ENCODE data around the gene ERMP1. TPM values are rescaled to one million over a fixed set of nuclear protein-coding genes. Genes with fewer than 3 reads are reported as not detected.

ERMP1 gene
- total and polyA plus RNA-seq, 2 donors from 2014 or later, result 34.4 to 89.6 TPM

DNA sequence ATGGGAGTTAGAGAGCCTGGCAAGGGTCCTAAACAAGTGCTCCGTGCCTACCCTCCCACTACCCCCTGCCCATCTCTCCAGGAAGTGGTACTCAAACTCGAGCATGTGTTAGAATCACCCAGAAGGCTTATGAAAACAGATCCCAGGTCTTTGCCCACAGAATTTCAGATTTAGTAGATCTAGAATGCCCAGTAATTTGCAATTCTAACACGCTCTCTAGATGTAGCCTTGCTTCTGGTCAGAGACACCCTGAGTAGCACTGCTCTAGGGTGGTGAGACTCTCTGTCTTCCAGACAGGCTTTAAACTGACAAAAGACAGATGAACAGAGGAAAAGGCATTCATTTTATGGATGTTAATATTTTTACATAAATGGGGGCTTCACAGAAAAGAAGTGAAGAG lies 20.7 kb upstream of the ERMP1 start:
- TF ChIP-seq, protein P1, sequence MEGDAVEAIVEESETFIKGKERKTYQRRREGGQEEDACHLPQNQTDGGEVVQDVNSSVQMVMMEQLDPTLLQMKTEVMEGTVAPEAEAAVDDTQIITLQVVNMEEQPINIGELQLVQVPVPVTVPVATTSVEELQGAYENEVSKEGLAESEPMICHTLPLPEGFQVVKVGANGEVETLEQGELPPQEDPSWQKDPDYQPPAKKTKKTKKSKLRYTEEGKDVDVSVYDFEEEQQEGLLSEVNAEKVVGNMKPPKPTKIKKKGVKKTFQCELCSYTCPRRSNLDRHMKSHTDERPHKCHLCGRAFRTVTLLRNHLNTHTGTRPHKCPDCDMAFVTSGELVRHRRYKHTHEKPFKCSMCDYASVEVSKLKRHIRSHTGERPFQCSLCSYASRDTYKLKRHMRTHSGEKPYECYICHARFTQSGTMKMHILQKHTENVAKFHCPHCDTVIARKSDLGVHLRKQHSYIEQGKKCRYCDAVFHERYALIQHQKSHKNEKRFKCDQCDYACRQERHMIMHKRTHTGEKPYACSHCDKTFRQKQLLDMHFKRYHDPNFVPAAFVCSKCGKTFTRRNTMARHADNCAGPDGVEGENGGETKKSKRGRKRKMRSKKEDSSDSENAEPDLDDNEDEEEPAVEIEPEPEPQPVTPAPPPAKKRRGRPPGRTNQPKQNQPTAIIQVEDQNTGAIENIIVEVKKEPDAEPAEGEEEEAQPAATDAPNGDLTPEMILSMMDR (IDR thresholded peaks at IDR 0.05; ENCODE audit: borderline replicate concordance, extremely low read depth, insufficient read depth), result no peak
- DNase-seq, result no peak
- no peaks in the 10 kb centered on the region for H3K36me3 ChIP-seq (ENCODE audit: control insufficient read depth in 2 of 3, insufficient read depth in 3 of 3, low read length in 3 of 3)
- no peak overlapping the region for H3K27ac ChIP-seq (ENCODE audit: low read depth in 2 of 2, low read length in 2 of 2)
- no peaks in the 10 kb centered on the region for H3K4me1 ChIP-seq (ENCODE audit: control insufficient read depth in 2 of 3, insufficient read depth in 2 of 3, low read depth in 1 of 3, low read length in 3 of 3)
- no peaks in the 10 kb centered on the region for H3K9me3 ChIP-seq (ENCODE audit: control insufficient read depth in 2 of 3, insufficient read depth in 1 of 3, low read length in 3 of 3)
- H3K9ac ChIP-seq (ENCODE audit: low read length in 3 of 3), result no peak overlapping the region
- H3K4me3 ChIP-seq (ENCODE audit: low read length in 3 of 3), result no peak overlapping the region
- no peak for FAIRE-seq
- intact Hi-C loops (cut with DNase I), result no loop called here
- H3K27me3 ChIP-seq (ENCODE audit: control insufficient read depth, insufficient read depth, low read length), result no peaks in the 10 kb centered on the region

GRCh38 chr9:5852987-5853386 lies 20.1 kb upstream of the ERMP1 start:
- H3K4me1 ChIP-seq (ENCODE audit: control insufficient read depth in 2 of 3, insufficient read depth in 2 of 3, low read depth in 1 of 3, low read length in 3 of 3), result no peaks in the 10 kb centered on the region
- H3K27ac ChIP-seq (ENCODE audit: low read depth in 2 of 2, low read length in 2 of 2), result no peak overlapping the region
- FAIRE-seq, result no peak
- H3K27me3 ChIP-seq (ENCODE audit: control insufficient read depth, insufficient read depth, low read length), result no peaks in the 10 kb centered on the region
- peak in 2 of 5 donors; percentile 41 to 43 for DNase-seq
- no peak overlapping the region for H3K4me3 ChIP-seq (ENCODE audit: low read length in 3 of 3)
- no peaks in the 10 kb centered on the region for H3K36me3 ChIP-seq (ENCODE audit: control insufficient read depth in 2 of 3, insufficient read depth in 3 of 3, low read length in 3 of 3)
- no peak overlapping the region for H3K9ac ChIP-seq (ENCODE audit: low read length in 3 of 3)
- TF ChIP-seq, protein P1 (IDR thresholded peaks at IDR 0.05; ENCODE audit: borderline replicate concordance, extremely low read depth, insufficient read depth), result no peak
- intact Hi-C loops (cut with DNase I), result no loop called here
- H3K9me3 ChIP-seq (ENCODE audit: control insufficient read depth in 2 of 3, insufficient read depth in 1 of 3, low read length in 3 of 3), result no peaks in the 10 kb centered on the region

DNA sequence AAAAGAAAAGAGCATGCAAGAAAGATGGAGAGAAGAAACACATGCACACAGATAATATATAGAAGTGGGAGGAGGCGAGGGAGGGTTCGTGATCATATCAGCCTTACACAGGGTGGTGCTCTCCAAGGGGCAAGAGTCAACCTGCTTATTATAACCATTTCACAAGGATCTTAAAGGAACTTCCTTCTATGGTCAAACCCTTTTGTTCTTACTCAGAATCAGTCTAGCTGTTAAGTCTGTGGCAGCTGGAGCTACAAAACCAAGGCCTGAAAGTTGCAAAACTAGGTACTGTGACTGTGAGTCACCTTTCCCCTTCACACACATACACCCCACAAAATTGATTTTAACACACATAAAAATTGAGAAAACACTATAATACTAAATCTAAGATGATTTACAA lies 18.5 kb upstream of the ERMP1 start:
- no peak overlapping the region for H3K4me3 ChIP-seq (ENCODE audit: low read length in 3 of 3)
- no peaks in the 10 kb centered on the region for H3K36me3 ChIP-seq (ENCODE audit: control insufficient read depth in 2 of 3, insufficient read depth in 3 of 3, low read length in 3 of 3)
- TF ChIP-seq, protein P1 (IDR thresholded peaks at IDR 0.05; ENCODE audit: borderline replicate concordance, extremely low read depth, insufficient read depth), result no peak
- no peaks in the 10 kb centered on the region for H3K9me3 ChIP-seq (ENCODE audit: control insufficient read depth in 2 of 3, insufficient read depth in 1 of 3, low read length in 3 of 3)
- H3K27ac ChIP-seq (ENCODE audit: low read depth in 2 of 2, low read length in 2 of 2), result no peak overlapping the region
- intact Hi-C loops (cut with DNase I), result no loop called here
- no peak for FAIRE-seq
- H3K27me3 ChIP-seq (ENCODE audit: control insufficient read depth, insufficient read depth, low read length), result no peaks in the 10 kb centered on the region
- peaks cover 0 to 4% (median 0%) of the 10 kb centered on the region in 3 donors for H3K4me1 ChIP-seq (ENCODE audit: control insufficient read depth in 2 of 3, insufficient read depth in 2 of 3, low read depth in 1 of 3, low read length in 3 of 3)
- H3K9ac ChIP-seq (ENCODE audit: low read length in 3 of 3), result no peak overlapping the region
- no peak for DNase-seq

GRCh38 chr9:5850724-5851122 lies 17.8 kb upstream of the ERMP1 start:
- TF ChIP-seq, protein P1 (IDR thresholded peaks at IDR 0.05; ENCODE audit: borderline replicate concordance, extremely low read depth, insufficient read depth), result no peak
- H3K27ac ChIP-seq (ENCODE audit: low read depth in 2 of 2, low read length in 2 of 2), result no peak overlapping the region
- H3K9ac ChIP-seq (ENCODE audit: low read length in 3 of 3), result no peak overlapping the region
- no peaks in the 10 kb centered on the region for H3K9me3 ChIP-seq (ENCODE audit: control insufficient read depth in 2 of 3, insufficient read depth in 1 of 3, low read length in 3 of 3)
- no peaks in the 10 kb centered on the region for H3K27me3 ChIP-seq (ENCODE audit: control insufficient read depth, insufficient read depth, low read length)
- DNase-seq (no peak), FAIRE-seq (no peak)
- H3K4me3 ChIP-seq (ENCODE audit: low read length in 3 of 3), result no peak overlapping the region
- H3K4me1 ChIP-seq (ENCODE audit: control insufficient read depth in 2 of 3, insufficient read depth in 2 of 3, low read depth in 1 of 3, low read length in 3 of 3), result peaks cover 0 to 6% (median 0%) of the 10 kb centered on the region in 3 donors
- intact Hi-C loops (cut with DNase I), result no loop called here
- no peaks in the 10 kb centered on the region for H3K36me3 ChIP-seq (ENCODE audit: control insufficient read depth in 2 of 3, insufficient read depth in 3 of 3, low read length in 3 of 3)

All from kidney (tissue), 14 donors.